Peyer's patch (tissue), 4 donors: ENCODE results near the gene KRT79.

Experiments
- CTCF ChIP-seq, 6 experiments: fragments of 450-650 bp in 4 of 6; fragments of 200-600 bp in 2 of 6; sonication (generic) in 1 of 6; IDR thresholded peaks; one replicate each; pipeline ENCODE4 v1.5.1; 2017 to 2019; ENCODE audit warnings: antibody characterized with exemption in 6 of 6, mild to moderate bottlenecking in 3 of 6, moderate library complexity in 1 of 6
- POLR2A ChIP-seq, 2 donors: fragments of 450-650 bp; IDR thresholded peaks; one replicate each; pipeline ENCODE4 v1.5.1; 2017; ENCODE audit warnings: antibody characterized with exemption in 2 of 2, mild to moderate bottlenecking in 2 of 2, moderate library complexity in 2 of 2

GRCh38 chr12:52877242-52877641, 43.1 kb upstream of the KRT79 start:
- TF ChIP-seq CTCF (IDR thresholded peaks at IDR 0.05) (no peak), POLR2A (IDR thresholded peaks at IDR 0.05) (no peak)
